Loucy (cell line): ENCODE data around the gene RXRA.

Experiments
- H2AFZ ChIP-seq: fragments of 200-600 bp; sonication (generic); 2 replicates; pipeline ENCODE4 v1.6.0; 2016; ENCODE audit warnings: antibody characterized with exemption, mild to moderate bottlenecking, low read length, moderate library complexity
- H3F3A ChIP-seq: fragments of 200-600 bp; 2 replicates; pipeline ENCODE4 v1.6.0; 2016; ENCODE audit warnings: antibody characterized with exemption, low read depth, mild to moderate bottlenecking
- H3K27me3 ChIP-seq: fragments of 200-600 bp; sonication (generic); 2 replicates; pipeline ENCODE4 v1.6.1; 2014; ENCODE audit warnings: low read length, mild to moderate bottlenecking; ENCODE audit not compliant: insufficient read depth, poor library complexity, severe bottlenecking
- H3K36me3 ChIP-seq: fragments of 200-600 bp; sonication (generic); 2 replicates; pipeline ENCODE4 v1.6.1; 2016; ENCODE audit warnings: low read length; ENCODE audit not compliant: insufficient read depth
- H3K4me1 ChIP-seq: fragments of 200-600 bp; sonication (generic); 2 replicates; pipeline ENCODE4 v1.5.1; 2014; ENCODE audit warnings: low read length, mild to moderate bottlenecking; ENCODE audit not compliant: insufficient read depth, poor library complexity, severe bottlenecking
- H3K4me2 ChIP-seq: fragments of 200-600 bp; sonication (generic); 2 replicates; pipeline ENCODE4 v1.6.0; 2014; ENCODE audit warnings: antibody characterized with exemption, low read length, low read depth, mild to moderate bottlenecking; ENCODE audit not compliant: poor library complexity, severe bottlenecking
- H3K4me3 ChIP-seq: fragments of 200-600 bp; sonication (generic); 2 replicates; pipeline ENCODE4 v1.5.1; 2014; ENCODE audit warnings: low read length, mild to moderate bottlenecking, mixed read lengths; ENCODE audit not compliant: poor library complexity, severe bottlenecking
- H3K79me2 ChIP-seq: fragments of 200-600 bp; sonication (generic); 2 replicates; pipeline ENCODE4 v1.6.1; 2014; ENCODE audit warnings: low read length; ENCODE audit not compliant: insufficient read depth
- H3K9ac ChIP-seq: fragments of 200-600 bp; sonication (generic); 2 replicates; pipeline ENCODE4 v1.6.0; 2014; ENCODE audit warnings: mild to moderate bottlenecking, low read depth, low read length, moderate library complexity; ENCODE audit not compliant: poor library complexity, severe bottlenecking
- H3K9me2 ChIP-seq: fragments of 200-600 bp; sonication (generic); replicated peaks from 2 replicates; pipeline ENCODE4 v1.6.1; 2016; ENCODE audit warnings: low read depth, low read length, mixed read lengths
- H3K9me3 ChIP-seq: fragments of 200-600 bp; sonication (generic); 2 replicates; pipeline ENCODE4 v1.6.1; 2014; ENCODE audit warnings: mild to moderate bottlenecking, antibody characterized with exemption, low read length, low read depth; ENCODE audit not compliant: insufficient read depth
- H4K20me1 ChIP-seq: fragments of 200-600 bp; sonication (generic); 2 replicates; pipeline ENCODE4 v1.6.0; 2014; ENCODE audit warnings: antibody characterized with exemption, low read length, mild to moderate bottlenecking; ENCODE audit not compliant: insufficient read depth, poor library complexity, severe bottlenecking
- EZH2phosphoT487 ChIP-seq: fragments of 200-600 bp; IDR thresholded peaks from 2 replicates; pipeline ENCODE4 v1.6.1; 2018; ENCODE audit warnings: antibody characterized with exemption, mild to moderate bottlenecking, moderate library complexity, borderline replicate concordance
- TF ChIP-seq, protein P1 (sequence below): fragments of 200-600 bp; sonication (generic); conservative IDR thresholded peaks from 2 replicates; pipeline ENCODE4 v1.5.1; 2014; ENCODE audit warnings: mild to moderate bottlenecking, antibody characterized with exemption, low read length

The RXRA gene

GRCh38 chr9:134323741-134324358, 2.4 kb upstream of the RXRA start:
- H3K4me2 ChIP-seq = no peak overlapping the region
- peaks cover 4% of the 10 kb centered on the region; the same call in 1 of the 2 replicates for H3F3A ChIP-seq
- peaks cover 28% of the 10 kb centered on the region for H3K4me1 ChIP-seq
- no peak for TF ChIP-seq EZH2phosphoT487
- TF ChIP-seq, protein P1, sequence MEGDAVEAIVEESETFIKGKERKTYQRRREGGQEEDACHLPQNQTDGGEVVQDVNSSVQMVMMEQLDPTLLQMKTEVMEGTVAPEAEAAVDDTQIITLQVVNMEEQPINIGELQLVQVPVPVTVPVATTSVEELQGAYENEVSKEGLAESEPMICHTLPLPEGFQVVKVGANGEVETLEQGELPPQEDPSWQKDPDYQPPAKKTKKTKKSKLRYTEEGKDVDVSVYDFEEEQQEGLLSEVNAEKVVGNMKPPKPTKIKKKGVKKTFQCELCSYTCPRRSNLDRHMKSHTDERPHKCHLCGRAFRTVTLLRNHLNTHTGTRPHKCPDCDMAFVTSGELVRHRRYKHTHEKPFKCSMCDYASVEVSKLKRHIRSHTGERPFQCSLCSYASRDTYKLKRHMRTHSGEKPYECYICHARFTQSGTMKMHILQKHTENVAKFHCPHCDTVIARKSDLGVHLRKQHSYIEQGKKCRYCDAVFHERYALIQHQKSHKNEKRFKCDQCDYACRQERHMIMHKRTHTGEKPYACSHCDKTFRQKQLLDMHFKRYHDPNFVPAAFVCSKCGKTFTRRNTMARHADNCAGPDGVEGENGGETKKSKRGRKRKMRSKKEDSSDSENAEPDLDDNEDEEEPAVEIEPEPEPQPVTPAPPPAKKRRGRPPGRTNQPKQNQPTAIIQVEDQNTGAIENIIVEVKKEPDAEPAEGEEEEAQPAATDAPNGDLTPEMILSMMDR = no peak
- no peaks in the 10 kb centered on the region for H3K27me3 ChIP-seq
- no peaks in the 10 kb centered on the region for H3K9me3 ChIP-seq
- no peak overlapping the region for H3K4me3 ChIP-seq
- no peaks in the 10 kb centered on the region for H3K36me3 ChIP-seq
- no peak overlapping the region for H3K9ac ChIP-seq
- H4K20me1 ChIP-seq = peaks cover 9% of the 10 kb centered on the region
- H3K79me2 ChIP-seq = peaks cover 20% of the 10 kb centered on the region
- H3K9me2 ChIP-seq = no peaks in the 10 kb centered on the region
- no peak overlapping the region for H2AFZ ChIP-seq

DNA sequence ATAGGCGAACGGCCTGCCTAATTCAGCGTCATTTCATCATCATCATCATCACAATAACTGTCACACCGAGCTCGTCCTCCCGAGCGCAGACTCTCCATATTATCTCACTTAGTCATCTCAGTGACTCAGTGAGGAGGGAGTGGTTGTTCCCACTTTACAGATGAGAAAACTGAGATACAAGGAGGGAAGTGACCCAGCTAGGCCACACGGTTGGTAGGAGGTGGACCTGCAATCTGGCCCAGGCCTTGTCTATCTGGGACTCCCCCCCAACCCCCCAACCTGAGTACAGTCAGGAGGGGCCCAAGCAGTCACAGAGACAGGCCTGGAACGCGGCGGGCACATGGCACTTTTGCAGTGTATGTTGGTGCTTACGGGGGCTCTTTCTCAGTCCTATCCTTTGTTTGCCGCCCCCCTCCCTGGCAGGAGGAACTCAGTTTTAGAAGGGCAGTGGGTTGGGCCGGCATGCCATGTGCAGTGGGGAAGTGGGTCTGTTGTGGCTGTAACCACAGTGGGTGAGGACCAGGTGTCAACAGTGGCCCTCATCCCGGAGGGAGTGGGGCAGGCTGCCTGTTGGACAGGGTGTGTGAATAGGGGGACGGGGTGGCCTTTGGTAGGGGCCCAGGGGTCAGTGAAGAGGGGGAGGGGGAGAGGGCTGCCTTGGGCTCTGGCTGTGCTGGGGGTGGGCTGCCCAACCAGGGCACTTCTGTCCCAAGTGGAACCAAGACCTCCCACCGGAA, 1.7 kb upstream of the RXRA start:
- H3K4me1 ChIP-seq = peaks cover 34% of the 10 kb centered on the region
- H3K9me2 ChIP-seq = no peaks in the 10 kb centered on the region
- H3K9ac ChIP-seq = no peak overlapping the region
- H3K4me3 ChIP-seq = peak overlapping the region; percentile 75
- no peaks in the 10 kb centered on the region for H3K9me3 ChIP-seq
- peaks cover 4% of the 10 kb centered on the region; the same call in 1 of the 2 replicates for H3F3A ChIP-seq
- H2AFZ ChIP-seq = no peak overlapping the region
- TF ChIP-seq EZH2phosphoT487 = no peak
- TF ChIP-seq, protein P1 = no peak
- peak overlapping the region; percentile 93 for H3K4me2 ChIP-seq
- no peaks in the 10 kb centered on the region for H3K36me3 ChIP-seq
- peaks cover 12% of the 10 kb centered on the region for H4K20me1 ChIP-seq
- no peaks in the 10 kb centered on the region for H3K27me3 ChIP-seq
- peaks cover 27% of the 10 kb centered on the region for H3K79me2 ChIP-seq

GRCh38 chr9:134325096-134325812, 1.0 kb upstream of the RXRA start:
- H3K36me3 ChIP-seq = no peaks in the 10 kb centered on the region
- no peaks in the 10 kb centered on the region for H3K27me3 ChIP-seq
- no peaks in the 10 kb centered on the region for H3K9me2 ChIP-seq
- TF ChIP-seq, protein P1 = no peak
- peak overlapping the region; percentile 75 for H3K4me3 ChIP-seq
- peak overlapping the region; percentile 93 for H3K4me2 ChIP-seq
- peaks cover 18% of the 10 kb centered on the region for H4K20me1 ChIP-seq
- peaks cover 42% of the 10 kb centered on the region for H3K4me1 ChIP-seq
- H3K79me2 ChIP-seq = peaks cover 34% of the 10 kb centered on the region
- peaks cover 4% of the 10 kb centered on the region; the same call in 1 of the 2 replicates for H3F3A ChIP-seq
- peak overlapping the region; percentile 84 for H2AFZ ChIP-seq
- H3K9me3 ChIP-seq = no peaks in the 10 kb centered on the region
- peak overlapping the region; percentile 74 for H3K9ac ChIP-seq
